Brain microvascular endothelial cell (primary cell): ENCODE data around the gene GCNT4.
"Not testable (repeated sequence)": the region's sequence is repeated elsewhere in the genome, so short reads cannot be mapped to it uniquely, and the experiment has no call there.

ENCODE experiments used
- DNase-seq: peaks from one replicate; pipeline ENCODE4 v3.0.0-alpha.2; 2020
- H3K27ac ChIP-seq: fragments of 250-450 bp; sonication (Bioruptor Pico); 2 replicates; pipeline ENCODE4 v1.5.1; 2020; ENCODE audit warnings: mild to moderate bottlenecking, moderate library complexity
- H3K27me3 ChIP-seq: fragments of 250-450 bp; sonication (Bioruptor Pico); replicated peaks from 2 replicates; pipeline ENCODE4 v1.5.1; 2020; ENCODE audit warnings: mild to moderate bottlenecking
- H3K36me3 ChIP-seq: fragments of 250-450 bp; sonication (Bioruptor Pico); replicated peaks from 2 replicates; pipeline ENCODE4 v1.5.1; 2020; ENCODE audit warnings: mild to moderate bottlenecking
- H3K4me3 ChIP-seq: 2 replicates; pipeline ENCODE4 v1.5.1; 2011; ENCODE audit warnings: low read depth, mild to moderate bottlenecking, control low read depth, low read length, moderate library complexity
- in situ Hi-C: cut with HindIII; loops from 2 replicates; pipeline ENCODE4 v1.10.0; 2017; ENCODE audit warnings: low sequenced_read_pairs, low pct_ligation_motif_present
- TF ChIP-seq, protein P1 (sequence below): IDR thresholded peaks from 2 replicates; pipeline ENCODE4 v1.5.1; 2011; ENCODE audit warnings: low read depth, mild to moderate bottlenecking, moderate library complexity, low read length, control low read depth, inconsistent platforms; ENCODE audit errors: missing control alignments

GCNT4 gene

DNA sequence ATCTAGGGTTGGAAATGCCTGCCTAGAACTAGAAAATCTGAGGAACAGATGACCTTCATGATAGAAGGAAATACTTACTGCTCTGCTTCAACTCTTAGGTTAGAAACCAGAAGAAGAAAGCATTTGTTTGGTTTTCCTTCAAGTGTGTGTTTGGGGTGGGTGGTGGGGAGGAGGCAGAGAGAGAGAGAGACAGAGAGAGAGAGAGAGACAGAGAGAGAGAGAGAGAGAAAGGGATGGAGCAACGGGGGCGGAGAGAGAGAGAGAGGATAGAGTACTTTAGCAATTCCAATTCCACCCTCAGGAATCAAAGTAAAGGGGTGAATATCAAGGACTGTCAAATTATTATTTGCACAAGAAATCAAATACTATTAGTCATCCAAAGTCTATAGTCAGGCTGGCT, 29.2 kb upstream of the GCNT4 start:
- TF ChIP-seq, protein P1, sequence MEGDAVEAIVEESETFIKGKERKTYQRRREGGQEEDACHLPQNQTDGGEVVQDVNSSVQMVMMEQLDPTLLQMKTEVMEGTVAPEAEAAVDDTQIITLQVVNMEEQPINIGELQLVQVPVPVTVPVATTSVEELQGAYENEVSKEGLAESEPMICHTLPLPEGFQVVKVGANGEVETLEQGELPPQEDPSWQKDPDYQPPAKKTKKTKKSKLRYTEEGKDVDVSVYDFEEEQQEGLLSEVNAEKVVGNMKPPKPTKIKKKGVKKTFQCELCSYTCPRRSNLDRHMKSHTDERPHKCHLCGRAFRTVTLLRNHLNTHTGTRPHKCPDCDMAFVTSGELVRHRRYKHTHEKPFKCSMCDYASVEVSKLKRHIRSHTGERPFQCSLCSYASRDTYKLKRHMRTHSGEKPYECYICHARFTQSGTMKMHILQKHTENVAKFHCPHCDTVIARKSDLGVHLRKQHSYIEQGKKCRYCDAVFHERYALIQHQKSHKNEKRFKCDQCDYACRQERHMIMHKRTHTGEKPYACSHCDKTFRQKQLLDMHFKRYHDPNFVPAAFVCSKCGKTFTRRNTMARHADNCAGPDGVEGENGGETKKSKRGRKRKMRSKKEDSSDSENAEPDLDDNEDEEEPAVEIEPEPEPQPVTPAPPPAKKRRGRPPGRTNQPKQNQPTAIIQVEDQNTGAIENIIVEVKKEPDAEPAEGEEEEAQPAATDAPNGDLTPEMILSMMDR: no peak
- Histone ChIP-seq H3K4me3 (no peak overlapping the region), H3K36me3 (no peaks in the 10 kb centered on the region), H3K27me3 (no peaks in the 10 kb centered on the region), H3K27ac (no peak overlapping the region)
- no peak for DNase-seq
- in situ Hi-C loops: no loop called here

DNA sequence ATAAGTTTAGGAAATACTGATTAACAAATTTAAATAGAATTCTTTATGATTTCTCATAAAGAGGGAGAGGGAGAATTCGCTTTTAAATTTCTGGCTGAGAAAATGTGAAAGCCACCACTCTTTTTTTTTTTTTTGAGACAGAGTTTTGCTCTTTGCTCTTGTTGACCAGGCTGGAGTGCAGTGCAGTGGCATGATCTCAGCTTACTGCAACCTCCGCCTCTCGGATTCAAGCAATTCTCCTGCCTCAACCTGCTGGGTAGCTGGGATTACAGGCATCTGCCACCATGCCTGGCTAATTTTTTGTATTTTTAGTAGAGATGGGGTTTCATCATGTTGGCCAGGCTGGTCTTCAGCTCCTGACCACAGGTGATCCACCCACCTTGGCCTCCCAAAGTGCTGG, 27.0 kb upstream of the GCNT4 start:
- H3K27ac ChIP-seq, DNase-seq, H3K4me3 ChIP-seq, H3K36me3 ChIP-seq, H3K27me3 ChIP-seq, in situ Hi-C loops: not testable (repeated sequence)

DNA sequence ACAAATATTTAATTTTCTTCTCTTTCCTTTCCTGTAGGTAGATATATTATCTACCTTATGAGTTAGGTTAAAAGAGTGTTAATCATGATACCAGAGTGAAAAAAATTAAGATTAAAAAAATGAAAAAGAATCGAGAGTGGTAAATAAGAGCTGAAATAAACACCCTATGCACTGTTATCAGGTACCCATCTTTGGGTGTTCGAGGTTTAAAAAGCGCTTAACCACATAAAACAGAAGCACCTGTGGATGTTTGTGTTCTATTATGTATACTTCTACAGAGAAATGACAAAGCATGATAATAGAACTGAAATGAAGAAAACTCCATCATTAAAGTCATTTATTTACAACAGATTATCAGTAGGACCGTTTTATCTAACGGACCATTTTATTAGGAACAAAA, 25.7 kb upstream of the GCNT4 start:
- TF ChIP-seq, protein P1: no peak
- in situ Hi-C loops: no loop called here
- Histone ChIP-seq H3K4me3 (no peak overlapping the region), H3K27me3 (no peaks in the 10 kb centered on the region), H3K27ac (no peak overlapping the region), H3K36me3 (no peaks in the 10 kb centered on the region)
- DNase-seq: no peak

DNA sequence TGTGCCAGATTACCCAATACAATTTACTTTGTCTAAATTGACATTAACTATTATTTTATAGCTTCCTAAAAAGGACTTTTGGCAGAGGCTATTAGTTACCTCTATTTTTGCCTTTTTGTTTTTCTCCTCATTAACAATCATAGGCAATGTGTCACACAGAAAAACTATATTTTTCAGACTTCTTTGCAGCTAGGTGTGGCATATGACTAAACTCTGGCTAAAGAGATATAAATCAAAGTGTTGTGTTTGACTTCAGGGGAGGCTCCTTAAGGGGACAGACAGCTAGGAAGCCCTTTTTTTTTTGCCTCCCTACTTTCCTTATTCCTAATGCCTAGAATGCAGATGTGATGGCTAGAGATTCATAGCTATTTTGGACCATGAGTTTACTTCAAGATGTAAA, 19.7 kb upstream of the GCNT4 start:
- Histone ChIP-seq H3K27ac (no peak overlapping the region), H3K36me3 (no peaks in the 10 kb centered on the region), H3K4me3 (no peak overlapping the region), H3K27me3 (no peaks in the 10 kb centered on the region)
- DNase-seq: no peak
- TF ChIP-seq, protein P1: no peak
- in situ Hi-C loops: no loop called here

DNA sequence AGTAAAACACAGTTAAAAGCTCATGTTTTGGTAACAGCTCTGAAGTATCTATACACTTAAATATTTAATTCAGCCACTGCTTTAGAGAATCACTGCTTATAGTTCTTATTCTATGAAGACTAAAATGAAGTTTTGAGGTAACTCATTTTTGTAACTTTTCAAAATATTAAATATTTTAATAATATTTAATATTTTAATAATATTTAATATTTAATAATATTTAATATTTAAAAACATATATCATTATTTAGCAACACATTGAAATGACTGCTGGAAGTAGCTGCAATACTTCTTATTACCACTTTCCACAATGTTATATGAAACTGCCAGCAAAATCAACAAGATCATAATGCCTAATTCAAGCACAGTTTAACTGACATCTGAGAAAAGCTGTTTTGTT, 18.7 kb upstream of the GCNT4 start:
- TF ChIP-seq, protein P1: no peak

DNA sequence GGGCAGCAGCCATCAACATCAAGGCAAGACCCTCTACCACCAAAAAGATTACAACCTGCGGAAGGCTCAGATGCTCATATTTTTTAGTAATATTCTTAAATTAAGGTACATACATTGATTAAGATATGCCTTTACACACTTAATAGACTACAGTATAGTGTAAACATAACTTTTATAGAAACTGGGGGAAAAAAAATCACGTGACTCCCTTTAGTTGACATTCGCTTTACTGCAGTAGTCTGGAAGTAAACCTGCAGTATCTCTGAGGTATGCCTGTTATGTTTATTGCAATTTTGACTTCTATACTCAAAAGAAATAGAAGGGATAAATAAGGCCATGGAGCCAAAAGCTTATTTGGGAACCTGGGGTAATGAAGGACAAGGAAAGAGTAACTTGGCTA, 15.1 kb upstream of the GCNT4 start:
- in situ Hi-C loops: no loop called here
- Histone ChIP-seq H3K4me3 (no peak overlapping the region), H3K27me3 (no peaks in the 10 kb centered on the region), H3K36me3 (no peaks in the 10 kb centered on the region), H3K27ac (no peak overlapping the region)
- no peak for DNase-seq
- TF ChIP-seq, protein P1: no peak

More for the DNA sequence above, 18.7 kb upstream of the GCNT4 start:
- DNase-seq: no peak
- no peaks in the 10 kb centered on the region for H3K36me3 ChIP-seq
- no peak overlapping the region for H3K27ac ChIP-seq
- no peaks in the 10 kb centered on the region for H3K27me3 ChIP-seq
- no peak overlapping the region for H3K4me3 ChIP-seq
- in situ Hi-C loops: no loop called here
